GOT3 (cell line): Measurements from ENCODE around the gene PAPOLA.
"Not testable (repeated sequence)": the region's sequence is repeated elsewhere in the genome, so short reads cannot be mapped to it uniquely, and the experiment has no call there.

Source experiments
- DNase-seq: peaks from one replicate; lab custom pipeline; 2025; ENCODE audit warnings: mixed read lengths; lab: John Stamatoyannopoulos, UW

PAPOLA gene

GRCh38 chr14:96501740-96502620 lies at the start of gene PAPOLA:
Gene PAPOLA, plus strand, starts transcription at chr14:96502382. Its CDS starts 211 bp downstream, at chr14:96502593.
- peak; percentile 68 for DNase-seq

DNA sequence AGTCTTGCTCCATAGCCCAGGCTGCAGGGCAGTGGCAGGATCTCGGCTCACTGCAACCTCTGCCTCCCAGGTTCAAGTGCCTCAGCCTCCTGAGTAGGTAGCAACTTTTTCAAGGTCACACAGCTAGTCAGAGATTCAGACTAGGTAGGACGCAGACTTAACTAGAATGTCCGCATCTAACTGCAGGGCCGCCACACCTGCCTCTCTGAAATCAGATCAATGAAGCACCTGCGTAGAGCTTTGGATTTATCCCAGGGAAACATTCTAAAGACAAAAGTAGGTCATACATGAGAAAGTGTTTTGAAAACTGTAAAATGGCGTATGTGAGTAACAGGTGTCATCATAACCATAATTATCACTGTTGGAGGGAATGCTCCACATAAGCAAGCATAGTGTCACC lies 49.5 kb upstream of the PAPOLA start:
- no peak for DNase-seq

GRCh38 chr14:96455588-96455987 lies 46.6 kb upstream of the PAPOLA start:
- DNase-seq = no peak

DNA sequence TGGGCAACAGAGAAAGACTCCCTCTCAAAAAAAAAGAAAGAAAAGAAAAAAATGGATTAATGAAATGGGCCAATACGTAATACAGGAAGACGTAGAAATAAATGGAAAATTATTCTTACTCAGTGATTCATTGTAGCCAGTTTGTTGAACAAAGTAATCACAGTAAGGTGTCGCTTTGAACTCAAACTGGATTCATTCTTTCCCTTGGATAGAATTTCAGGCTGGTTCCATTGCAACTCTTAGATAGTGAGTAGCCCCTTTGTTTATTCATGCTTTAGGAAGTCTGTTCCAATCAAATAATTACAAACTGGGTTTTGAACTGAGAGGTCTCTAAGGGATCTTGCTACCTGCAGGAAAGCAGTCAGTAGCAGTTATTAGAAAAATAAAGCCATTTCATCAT lies 42.3 kb upstream of the PAPOLA start:
- no peak for DNase-seq

DNA sequence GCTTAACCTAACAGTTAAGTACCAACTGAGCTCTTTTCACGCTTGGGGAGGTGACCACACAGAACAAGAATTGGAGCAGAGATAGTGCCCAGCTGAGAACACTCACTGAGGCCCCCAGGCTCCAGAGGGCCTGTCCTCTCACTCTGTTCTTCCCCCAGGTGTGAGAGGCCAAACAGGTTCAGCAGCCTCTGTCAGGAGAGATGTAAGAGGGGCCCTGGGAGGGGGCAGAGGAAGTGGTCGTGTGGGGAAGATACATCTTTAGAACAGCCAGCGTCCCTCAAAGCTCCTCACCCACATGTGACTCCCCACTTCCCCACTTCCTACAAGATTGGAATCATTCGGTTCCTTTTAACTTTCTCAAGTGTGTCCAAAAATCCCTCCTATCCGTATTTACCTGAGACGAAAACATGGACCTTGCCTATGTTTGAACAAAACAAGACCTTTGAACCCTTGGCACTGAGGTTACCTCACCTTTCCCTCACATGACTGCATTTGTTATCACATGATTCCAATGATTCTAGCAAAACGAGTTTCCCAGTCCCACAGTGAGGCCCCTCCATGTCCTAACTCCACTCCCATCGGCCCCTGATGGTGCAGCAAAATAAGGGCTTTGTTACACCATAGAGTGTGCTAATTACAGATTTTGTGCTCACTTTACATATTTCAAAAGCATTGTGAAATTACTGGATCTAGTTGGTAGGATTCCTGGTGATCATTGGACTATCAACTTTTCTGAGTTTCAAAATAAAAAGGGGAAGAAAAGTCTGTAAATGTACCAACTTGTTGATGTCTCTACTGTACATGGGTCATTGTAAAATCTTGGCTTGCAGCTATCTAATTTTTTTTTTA lies 40.0 kb upstream of the PAPOLA start:
- DNase-seq = no peak

- no peak for DNase-seq
Measured at GRCh38 chr14:96464136-96464535, 38.0 kb upstream of the PAPOLA start.

DNA sequence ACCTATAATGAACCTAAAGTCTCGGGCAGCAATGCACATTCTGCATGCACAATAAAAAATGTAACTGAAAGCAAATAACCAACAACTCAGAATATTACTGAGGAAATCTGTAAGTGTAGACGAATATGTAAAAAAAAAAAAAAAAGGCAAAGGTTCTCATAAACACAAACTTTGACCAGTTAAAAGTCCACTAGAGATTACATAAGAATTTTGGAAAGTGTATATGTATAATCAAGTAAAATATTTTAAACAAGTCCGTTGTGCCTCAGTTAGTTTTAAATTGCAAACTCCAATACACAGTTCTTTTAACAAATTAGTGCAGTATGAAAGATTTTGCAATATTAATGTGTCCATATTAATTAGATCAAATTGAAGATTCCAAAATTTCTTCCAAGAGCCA lies 35.3 kb upstream of the PAPOLA start:
- DNase-seq = no peak

DNA sequence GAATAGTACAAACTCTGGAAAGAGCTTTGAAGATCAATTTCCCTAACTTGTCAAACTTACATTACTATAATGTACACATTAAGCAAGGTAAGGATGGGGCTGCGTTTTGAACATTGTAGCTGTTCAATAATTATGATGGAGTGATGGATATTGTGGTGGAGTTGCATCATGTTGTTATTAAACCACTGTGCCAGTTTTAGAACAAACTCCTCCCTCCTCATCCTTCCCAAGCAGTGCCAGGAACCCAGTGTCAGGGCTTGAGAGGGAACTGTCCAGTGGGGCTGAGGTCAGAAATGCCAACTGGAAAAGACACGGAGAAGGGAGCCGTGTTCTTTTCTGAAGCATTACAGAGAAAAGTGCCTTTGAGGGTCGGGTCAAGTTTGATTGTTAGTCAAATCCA lies 31.9 kb upstream of the PAPOLA start:
- no peak for DNase-seq

DNA sequence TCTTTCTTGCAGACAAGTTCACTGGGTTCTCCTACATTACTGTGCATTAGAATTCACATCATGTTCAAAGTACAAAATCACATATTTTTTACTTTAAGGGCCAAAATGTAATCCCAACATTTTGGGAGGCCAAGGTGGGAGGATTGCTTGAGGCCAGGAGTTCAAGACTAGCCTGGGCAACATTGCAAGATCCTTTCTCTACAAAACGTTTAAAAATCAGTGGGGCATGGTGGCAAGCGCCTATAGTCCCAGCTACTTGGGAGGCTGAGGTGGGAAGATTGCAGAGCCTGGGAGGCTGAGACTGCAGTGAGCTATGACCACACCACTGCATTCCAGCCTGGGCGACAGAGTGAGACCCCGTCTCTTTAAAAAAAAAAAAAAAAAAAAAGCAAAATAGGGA lies 31.2 kb upstream of the PAPOLA start:
- not testable (repeated sequence) for DNase-seq

DNA sequence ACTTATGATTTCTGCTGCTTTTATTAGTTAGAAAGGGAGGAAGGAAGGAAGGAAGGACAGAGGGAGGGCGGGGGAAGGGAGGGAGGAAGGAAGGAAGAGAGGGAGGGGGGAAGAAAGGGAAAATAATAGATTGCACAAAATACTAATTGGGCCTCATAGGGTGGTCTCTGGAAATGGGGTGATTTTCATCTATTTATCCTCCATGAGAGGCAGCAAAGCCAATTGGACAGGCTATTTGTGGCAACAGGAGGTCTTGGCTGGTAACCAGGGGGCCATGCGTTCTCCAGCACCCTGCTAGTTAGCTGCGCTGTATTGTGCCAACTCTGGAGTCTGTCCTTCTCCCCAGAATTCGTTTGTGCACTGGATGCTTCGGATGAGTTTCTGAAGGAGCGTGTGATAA lies 24.1 kb upstream of the PAPOLA start:
- no peak for DNase-seq

DNA sequence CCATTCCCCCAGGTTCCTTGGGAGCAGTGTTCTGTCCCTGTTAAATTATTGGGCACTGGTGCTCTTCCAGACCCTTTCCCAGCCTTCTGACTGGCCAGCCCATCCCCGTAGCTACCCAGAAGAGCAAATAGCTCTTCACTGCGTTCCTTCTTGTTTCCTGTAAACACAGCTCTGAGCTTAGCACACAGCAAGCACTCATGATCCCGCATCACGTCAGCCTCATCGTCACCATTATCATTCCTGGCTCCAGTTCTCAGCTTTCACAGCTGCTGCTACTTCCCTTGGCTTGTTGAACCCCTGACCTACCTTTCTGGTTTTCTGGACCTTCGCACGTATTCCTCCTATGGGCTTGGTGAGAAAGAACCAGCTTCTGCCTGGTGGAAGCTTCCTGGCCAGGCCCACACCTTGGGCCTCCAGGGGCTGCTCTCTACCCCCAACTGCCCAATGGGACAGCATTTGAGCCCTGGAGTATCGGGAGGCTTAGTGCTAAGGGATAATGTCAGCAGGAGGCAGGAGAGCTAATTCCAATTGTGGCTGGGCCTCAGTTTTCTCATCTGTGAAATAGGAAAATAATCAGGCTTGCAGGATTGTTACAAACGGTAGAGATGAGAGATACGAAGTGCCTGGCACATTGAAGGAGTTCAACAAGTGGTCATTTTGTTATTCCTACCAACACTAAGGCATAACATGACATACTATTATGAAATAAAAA lies 22.6 kb upstream of the PAPOLA start:
- no peak for DNase-seq

GRCh38 chr14:96481731-96482314 lies 20.4 kb upstream of the PAPOLA start:
- no peak for DNase-seq

- no peak for DNase-seq
Measured at GRCh38 chr14:96482986-96483385, 19.2 kb upstream of the PAPOLA start.

DNA sequence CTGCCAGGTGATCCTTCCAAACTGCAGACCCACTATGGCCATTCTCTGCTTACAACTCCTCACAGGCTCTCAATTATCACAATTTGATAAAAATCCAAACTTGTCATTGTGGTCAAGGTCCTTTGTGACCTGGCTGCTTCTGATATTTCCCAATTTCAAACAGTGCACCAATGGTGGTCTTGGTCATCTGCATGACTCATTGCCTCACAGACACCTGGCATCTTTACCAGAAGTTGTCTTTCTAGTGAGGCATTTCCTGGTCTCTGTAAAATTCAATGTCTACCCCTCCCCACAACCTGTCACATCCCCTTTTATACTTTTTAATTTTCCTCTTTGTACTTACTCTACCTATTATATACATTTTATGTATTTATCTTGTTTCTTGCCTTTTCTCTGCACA lies 17.8 kb upstream of the PAPOLA start:
- DNase-seq = no peak

DNA sequence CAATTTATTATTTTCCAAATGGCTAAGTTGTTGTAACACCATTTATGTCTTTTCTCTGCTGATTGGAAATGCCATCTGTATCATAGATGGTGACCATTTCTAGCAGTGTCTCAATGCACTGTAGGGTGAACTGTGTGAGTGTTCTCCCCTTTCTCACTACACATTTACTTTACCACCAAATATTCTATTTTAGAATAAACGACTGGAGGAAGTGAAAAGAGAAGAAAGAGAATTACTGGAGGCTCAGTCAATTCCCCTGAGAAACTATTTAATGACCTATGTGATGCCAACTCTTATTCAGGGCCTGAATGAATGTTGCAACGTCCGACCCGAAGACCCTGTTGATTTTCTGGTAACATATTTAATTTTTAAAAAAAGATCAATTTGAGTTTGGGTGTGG lies 15.5 kb upstream of the PAPOLA start:
- DNase-seq = no peak

GRCh38 chr14:96489327-96489726 lies 12.9 kb upstream of the PAPOLA start:
- DNase-seq = no peak

DNA sequence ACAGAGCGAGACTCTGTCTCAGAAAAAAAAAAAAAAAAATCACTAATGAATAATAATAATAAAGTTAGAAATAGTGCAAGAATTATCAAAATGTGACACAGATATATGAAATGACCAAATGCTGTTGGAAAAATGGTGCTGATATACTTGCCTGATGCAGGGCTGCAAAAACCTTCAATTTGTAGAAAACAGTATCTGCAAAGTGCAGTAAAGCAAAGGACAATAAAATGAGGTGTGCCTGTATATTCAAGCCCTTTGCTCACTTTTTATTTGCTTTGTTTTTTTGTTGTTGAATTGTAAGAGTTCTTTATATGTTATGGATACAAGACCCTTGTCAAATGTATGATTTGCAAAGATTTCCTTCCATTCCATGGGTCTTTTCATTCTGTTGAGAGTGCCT lies 9.0 kb upstream of the PAPOLA start:
- DNase-seq = no peak

DNA sequence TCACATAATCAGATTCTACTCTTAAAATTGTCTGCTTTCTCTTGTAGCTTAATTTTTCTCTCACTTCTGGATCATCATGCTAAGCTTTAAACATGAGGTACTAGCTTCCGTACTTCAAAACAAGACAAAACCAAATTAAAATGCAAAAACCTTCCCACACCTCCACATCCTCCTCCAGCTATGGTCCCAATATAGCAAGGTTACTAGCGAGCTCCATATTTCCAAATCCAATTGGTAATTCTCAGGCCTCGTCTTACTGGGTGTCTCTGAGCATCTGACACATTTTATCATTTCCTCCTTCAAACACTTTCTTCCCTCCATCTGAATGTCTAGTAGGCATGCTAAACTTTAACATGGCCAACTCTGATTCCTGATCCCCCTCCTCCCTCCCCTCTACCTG lies 7.9 kb upstream of the PAPOLA start:
- DNase-seq = no peak

- DNase-seq = no peak
Measured at GRCh38 chr14:96497087-96497486, 5.1 kb upstream of the PAPOLA start.

- no peak for DNase-seq
Measured at GRCh38 chr14:96497586-96497985, 4.6 kb upstream of the PAPOLA start.

GRCh38 chr14:96501217-96501739 lies 904 bp upstream of the PAPOLA start:
- no peak for DNase-seq
